Activated CD8-positive, alpha-beta memory T cell treated with anti-CD3 and anti-CD28 coated beads, Interleukin-2, amount 50 U/mL, for 4 hours (primary cell): ENCODE data around the gene CHIA.

Experiments
- DNase-seq: peaks from one replicate; pipeline ENCODE4 v3.0.0-alpha.2; 2020

Gene CHIA

GRCh38 chr1:111369645-111370044 lies 79.0 kb downstream of the CHIA start:
- no peak for DNase-seq
